NK-92 (cell line): ENCODE data around the gene TBC1D22A.

ENCODE experiments used
- DNase-seq: peaks from one replicate; lab custom pipeline; 2025; ENCODE audit not compliant: unreplicated experiment; lab: John Stamatoyannopoulos, UW

The TBC1D22A gene

DNA sequence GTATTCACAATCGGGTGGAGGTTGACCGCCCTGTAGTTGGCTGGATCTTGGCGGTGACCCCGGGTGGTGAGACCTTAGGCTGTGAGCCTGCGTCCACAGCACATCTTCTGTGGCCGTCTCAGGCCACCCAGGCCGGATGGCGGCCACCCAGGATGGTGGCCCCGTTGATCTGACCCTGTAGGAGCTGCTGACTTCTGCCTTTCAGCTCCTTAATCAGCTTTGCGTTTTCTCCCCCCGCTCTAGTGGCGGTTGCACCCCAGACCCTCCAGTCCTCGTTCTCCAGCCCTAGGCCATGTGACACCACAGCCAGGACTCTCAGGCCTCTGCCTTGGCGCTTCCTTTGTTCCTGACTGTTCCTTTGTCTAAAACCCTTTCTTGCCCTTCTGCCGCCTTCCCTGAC lies 244.0 kb downstream of the TBC1D22A start:
- no peak for DNase-seq

DNA sequence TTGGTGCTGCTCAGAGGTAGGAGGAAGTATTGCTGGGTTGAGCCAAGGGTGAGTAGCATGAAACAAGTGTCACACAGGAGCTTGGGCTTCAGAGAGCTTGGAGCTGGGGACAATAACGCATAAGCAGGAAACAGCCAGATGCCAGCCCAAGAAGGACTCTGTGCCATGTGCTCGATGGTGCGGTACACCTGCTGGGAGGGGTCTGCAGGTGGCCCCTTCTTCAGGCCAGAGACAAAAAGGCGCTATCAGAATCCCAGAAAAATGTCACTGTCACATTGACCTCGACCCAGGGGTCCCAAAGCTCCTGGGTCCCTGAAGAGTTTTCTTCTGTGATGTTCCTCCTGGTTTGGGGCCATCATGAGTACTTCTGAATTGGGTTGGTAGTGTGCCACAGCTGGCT lies 244.4 kb downstream of the TBC1D22A start:
- no peak for DNase-seq

DNA sequence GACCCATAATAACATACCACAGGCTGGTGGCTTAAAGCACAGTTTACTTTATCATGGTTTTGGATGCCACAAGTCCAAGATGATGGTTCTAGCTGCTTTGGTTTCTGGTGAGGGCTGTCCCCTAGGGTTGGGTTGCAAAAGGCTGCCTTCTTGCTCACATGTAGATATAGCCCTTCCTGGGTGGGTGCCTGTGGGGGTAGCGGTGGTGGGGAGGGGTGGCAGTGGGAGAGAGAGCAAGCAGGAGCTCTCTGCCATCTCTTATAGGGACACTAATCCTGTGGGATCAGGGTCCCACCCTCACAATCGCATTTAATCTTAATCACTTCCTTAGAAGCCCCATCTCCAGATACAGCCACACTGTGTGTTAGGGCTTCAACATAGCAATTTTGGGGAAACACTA lies 245.0 kb downstream of the TBC1D22A start:
- no peak for DNase-seq

DNA sequence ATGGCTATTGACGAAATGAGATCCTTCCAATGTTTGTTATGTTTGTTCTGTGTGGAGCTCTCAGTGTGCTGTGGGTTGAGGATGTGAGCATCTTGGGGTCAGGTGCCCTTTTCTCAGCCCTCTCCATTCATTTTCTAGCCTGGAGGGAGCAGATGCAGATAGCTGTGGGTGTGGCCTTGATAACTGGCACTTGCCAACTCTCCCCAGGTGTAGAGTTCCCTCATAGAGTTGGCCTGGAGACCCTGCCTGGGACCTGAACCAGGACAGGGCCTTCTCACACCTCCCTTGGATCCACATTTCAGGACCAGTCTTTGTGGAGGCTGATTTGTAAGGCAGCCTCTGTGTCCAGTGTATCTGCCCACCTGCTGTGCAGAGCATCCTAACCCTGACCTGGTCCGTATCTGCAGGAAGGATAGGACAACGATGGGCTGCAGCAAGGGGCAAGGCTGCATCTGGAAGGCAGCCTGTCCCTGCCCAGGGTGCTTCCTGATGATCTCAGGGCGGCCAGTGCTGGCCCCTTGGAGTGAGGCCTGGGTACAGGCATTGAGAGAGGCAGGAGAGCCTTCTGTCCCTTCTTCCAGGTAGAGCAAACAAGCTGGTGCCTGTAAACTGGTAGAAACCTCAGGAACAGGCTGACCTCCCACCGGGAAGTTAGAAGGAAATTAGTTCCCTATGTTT lies 245.9 kb downstream of the TBC1D22A start:
- DNase-seq: no peak

DNA sequence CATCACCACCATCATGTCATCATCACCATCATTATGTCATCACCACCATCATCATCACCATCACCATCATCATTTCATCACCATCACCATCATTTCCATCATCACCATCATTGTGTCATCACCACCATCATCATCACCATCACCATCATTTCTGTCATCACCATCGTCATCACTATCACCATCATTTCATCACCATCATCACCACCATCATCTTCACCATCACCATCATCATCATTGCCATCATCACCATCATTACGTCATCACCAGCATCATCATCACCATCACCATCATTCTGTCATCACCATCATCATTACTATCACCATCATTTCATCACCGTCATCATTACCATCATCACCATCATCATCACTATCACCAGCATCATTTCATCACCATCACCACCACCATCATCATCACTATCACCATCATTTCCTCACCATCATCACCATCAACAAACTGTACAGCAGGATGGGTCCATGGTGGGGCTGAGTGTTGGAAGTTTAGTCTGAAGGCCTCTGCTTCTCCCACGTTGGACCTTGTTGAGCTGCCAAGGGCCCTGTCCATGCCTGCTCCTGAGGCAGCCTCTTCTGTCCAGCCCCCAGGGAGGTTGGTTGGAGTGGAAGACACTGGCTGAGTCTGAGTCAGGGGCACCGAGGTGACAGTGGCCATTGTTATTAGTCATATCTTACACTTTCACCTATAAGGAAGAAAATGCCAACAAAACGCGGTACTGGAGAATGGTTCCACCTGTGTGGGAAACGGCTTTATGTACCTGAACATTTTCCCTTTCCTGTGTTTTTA lies 247.1 kb downstream of the TBC1D22A start:
- no peak for DNase-seq

DNA sequence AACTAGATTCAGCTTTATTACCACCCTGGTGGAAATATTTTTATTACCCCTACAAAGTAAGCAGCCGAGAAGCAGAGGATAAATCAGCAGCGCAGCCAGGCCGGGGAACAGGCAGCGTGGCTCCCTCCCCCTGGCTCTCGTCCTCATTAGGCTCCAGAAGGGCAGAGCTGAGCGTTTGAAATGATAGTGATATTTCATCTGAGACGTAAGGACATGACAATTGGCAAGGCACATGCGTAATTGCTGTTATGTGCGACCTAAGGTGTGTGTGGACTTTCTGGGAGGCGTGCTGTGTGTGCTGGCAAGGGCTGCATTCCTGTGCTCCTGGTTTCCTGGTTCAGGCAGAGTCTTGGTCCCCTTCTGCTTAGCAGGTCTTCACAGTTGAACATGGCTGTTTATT lies 247.8 kb downstream of the TBC1D22A start:
- no peak for DNase-seq

DNA sequence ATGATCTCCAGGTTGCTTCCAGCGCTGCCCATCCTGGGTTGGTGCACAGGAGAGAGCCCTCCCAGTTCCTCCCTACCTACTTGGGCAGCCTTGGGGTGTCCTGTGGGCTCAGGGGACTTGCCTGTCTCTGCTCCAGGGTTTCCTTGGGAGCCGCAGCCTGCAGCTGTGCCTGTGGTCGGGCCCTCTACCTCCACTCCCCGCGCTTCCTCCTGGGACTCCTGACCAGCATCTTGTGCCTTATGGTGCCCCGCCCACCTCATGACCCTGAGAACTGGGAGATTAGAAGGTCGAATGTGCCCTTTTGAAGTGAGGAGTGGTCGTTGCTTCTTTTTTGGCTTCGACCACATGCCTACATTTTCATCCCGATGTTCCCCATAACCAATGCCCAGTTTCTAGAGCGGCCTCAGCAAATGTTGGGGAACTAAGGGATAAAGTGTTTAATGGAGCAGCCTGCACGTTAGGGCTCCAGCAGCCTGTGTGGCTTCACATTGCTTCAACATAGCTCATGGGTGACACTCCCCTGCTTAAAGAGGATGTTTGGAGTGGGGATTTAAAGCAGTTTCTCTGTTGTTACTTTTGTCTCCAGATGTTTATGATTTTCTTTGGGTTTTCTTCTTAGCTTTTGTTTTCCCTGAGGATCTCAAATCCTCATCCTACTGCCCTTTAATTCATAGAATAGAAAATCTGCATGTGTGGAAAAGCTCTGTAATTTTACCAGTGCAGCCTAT lies 248.8 kb downstream of the TBC1D22A start:
- DNase-seq: no peak

DNA sequence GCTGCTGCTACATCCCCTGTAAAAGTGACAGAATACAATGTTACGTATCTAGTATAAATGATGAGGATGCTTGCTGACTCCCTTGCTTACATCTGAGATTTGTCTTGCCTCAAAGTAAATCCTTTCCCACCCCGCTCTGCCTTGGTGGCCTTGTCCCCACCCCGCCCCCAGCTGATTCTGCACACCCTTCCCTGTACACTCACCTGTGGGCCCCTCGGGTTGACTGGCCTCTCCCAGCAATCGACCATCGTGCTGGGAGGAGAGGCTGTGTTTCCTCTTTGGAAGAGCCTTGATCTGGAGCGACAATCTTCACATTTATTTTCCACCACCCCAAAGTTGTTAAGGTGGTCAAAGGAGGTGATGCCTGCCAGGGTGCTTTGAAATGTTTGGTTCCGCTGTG lies 249.4 kb downstream of the TBC1D22A start:
- no peak for DNase-seq

DNA sequence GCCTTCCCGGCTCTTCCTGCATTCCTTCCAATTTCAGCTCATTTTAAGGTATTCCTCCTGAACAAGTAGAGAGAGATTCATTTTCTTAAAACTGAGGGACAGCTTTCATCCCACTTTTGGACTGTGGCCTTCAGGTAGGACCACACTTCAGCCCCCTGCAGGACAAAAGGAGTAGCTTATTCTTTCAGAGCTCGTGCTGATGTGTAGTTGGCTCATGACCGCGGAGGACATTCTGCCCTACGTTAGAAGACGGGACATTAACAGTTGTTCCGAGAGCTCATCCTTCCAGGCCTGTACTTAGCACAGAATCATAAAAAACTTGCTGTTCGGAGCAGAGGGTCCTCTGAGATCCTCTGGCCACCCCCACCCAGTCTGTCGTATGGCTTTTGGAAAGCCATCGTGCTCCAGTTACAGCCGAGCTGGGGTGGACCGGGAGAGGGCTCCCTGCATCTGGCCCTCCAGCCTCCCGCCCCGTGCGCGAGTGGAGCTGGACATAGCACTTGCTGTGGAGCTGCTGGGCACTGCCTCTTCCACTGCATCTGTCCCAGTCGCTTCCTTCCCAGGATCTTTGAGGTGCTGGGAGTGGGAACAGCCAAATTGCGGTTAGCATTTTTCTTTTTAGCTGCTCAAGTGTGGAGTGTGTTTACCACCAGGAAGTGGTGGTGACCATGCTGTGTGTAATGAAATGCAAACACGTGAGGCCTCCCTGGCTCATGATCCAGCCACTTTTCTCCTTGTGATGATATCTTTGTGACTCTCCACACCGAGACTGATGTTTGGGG lies 250.3 kb downstream of the TBC1D22A start:
- no peak for DNase-seq

DNA sequence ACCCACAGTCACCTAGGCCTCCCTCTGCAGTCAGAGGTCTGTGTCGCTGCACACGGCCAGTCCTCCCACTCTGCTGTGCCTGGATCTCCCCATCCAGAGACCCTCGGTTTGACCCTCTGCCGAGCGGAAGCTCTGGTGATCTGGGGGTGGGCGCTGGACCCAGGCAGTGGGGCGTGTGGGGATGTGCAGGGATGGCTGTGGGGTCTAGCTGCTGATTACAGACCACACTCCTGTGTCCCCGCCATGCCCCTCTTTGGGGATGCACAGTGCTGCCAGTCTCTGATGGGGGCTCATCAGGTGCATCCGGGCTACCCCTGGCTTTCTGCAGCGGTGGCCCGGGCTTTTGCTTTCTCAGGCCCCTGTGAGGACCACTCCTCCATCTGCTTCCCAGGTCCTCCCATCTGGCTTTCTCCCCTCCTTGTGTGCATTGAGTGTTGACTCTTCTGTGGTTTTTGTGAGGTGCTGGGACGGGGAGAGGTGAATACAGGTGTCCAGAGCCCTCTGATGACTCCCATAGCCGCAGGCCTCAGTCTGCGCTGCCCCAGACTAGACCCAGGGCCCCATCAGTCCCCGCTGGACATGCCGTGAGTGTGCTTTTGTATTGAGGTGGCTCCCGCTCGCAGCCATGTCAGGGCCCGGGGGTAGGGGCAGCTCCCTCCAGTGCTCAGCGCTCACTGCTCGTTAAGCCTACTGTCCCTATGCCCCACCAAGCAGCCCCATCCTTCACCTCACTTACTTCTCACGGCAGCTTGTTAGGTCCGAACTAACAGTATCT lies 251.6 kb downstream of the TBC1D22A start:
- no peak for DNase-seq

DNA sequence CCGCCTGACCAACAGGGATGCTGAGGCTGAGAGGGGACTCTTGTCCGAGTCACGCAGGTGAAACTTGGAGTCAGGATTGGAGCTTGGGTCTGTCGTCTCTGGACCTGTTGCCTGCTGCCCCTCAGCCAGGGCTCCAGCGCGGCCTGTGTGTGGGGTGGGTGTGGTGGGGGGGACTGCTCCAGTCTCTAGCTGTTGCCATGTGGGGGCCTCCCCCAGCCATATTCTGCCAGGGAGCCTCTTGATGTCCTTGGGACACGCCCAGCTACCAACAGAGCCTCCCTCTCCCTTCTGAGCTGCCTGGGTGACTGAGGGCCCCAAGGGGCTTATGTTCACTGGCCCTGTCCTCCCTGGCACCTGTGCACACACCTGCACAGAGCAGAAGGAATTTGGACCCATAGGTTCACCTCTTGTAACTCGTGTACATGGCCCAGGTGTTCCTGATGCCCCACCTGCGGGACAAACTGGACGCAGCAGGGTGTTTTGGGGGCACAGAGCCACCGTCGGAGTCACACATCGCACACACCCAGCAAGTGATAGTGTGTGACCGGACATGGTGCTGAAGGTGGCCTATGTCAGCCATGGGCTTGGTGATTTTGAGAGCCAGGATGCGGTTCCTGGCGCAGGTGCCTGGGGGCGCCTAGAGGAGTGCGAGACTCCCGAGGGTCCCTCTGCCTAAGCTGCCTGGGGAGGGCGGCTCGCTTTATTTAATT lies 252.3 kb downstream of the TBC1D22A start:
- no peak for DNase-seq

DNA sequence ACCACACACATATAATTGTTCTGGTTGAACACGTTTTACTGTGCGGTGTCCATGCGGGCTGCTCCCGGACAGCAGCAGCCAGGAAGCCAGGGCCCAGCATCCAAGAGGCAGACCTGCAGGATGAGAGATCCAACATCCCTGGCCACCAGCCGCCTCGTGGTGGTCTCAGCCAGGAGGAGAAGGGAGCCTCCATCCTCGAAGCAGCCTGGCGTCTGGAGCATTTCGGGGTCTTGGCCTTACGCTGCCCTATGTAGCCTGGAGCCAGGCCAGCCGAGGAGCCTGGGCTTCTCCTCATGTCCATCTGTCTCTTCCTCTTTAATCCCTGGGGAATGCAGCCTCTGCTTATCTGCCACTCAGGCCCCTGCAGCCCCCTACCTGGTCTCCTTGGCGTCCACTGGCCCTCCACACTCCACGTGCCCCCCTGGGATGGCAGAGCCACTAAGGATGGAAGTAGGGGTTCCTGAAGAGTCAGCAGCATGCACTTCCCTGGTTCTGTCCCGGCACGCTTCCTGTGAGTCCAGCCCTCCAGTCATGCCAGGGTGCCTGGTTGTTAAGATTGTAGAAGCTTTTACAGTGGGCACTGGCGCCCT lies 253.2 kb downstream of the TBC1D22A start:
- DNase-seq: no peak

DNA sequence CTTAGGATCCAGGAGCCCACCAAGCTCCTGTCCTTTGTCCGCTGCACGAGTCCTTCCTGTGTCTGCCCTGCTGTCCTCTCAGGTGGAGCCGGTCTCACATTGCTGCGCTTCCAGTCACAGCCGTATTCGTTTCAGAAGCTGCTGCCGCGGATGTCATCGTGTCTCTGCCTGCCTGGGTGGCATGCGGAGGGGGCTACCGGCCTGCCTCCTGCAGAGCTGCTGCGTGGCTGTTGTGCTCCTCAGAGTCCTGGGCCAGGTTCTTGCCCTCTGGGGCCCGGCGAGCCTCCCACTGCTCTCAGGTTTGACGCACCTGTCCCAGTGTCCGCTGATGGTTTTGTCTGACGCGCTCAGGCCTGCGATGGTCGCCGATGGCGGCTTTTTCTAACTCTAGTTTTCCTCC lies 254.2 kb downstream of the TBC1D22A start:
- no peak for DNase-seq

DNA sequence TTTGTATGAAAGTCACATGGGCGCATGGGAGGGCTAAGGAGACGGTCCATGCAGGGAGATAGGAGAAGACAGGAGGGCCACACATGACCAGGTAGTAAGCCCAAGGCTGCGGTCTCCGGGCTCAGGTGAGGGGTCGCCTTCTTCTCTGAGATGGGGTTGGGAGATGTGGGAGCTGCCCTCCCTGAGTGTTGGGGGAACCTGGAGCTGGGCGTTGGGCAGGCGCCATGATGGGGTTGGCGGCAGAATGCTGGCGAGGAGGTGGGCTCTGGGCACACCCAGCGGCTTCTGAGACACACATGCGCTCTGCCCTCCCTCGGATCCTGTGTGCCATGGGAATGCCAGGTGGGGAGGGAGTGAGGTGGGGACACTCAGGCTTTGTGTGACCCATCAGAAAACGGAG lies 254.8 kb downstream of the TBC1D22A start:
- DNase-seq: no peak

DNA sequence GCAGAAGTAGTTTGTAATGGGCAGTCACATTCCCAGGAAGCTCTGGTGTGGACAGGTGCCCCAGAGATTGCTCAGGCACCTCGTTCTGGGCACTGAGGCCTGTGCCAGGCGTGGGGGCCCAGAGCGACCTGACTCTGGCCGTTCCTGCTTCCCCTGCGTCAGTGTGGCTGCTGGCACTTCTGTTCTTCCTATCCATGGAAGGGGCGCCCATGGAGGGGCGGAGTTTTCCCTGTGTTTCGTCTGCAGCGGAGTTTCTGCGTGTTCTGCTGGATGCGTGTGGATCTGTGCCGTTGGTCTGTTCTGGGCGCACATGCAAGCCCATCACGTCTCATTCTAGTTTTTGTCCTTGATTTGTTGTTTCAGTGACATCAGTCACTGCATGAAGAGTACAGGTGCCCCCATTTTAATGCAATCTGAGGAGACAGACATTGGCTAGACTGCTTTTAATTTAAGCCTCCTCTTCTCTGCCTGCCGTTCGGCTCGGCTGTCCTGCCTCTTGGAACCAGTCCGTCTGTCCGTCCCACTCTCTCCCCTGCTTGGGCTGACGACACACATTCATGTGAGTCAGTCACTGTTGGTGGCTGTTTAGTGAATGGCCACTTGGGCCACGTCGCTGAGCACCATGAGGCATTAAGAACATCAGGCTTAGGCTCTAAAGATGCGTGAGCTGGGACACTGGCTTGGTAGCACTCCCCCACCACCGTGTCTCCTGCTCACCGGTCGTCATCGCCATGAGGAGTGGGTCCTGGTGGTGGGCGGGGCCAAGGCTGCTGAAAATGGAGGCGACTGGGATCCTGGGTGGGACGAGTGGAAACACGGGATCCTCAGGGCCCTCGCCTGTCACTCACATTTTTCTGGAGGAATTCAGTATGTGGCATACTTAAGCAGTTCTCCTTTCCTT lies 255.8 kb downstream of the TBC1D22A start:
- no peak for DNase-seq

DNA sequence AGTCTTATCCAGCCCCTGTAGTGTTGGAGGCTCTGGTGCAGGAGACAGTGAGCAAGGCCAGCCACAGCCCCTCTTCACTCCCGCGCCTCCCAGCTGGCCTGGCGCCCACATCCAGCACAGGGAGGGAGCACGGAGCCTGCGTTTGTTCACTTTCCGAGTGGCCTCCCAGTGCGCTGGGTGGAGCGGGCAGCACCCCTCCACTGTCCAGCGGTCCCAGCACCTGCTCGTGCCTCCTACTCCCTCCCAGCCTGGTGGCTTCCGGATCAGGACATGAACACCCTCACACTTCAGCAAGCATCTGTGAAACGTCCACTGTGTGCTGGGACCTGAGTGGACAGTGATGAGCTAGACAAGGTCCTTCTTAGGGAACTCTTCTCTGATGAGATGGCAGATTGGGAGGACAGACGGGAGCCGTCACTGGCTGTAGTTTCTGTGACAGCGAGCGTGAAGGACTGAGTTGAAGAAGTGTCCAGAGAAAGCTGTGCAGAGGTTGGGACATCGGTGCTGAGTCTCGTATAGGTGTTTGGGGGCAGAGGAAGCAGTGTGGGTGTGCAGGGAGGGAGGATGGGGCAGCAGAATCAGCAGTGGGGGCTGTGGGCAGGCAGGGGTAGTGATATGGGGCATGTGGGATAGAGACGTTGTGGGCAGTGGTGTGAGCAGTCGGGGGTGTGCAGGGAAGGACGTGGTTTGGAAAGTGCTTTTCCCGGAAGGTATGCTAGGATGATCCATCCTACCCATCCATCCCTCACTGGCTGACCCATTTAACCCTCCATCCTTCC lies 256.8 kb downstream of the TBC1D22A start:
- DNase-seq: no peak

DNA sequence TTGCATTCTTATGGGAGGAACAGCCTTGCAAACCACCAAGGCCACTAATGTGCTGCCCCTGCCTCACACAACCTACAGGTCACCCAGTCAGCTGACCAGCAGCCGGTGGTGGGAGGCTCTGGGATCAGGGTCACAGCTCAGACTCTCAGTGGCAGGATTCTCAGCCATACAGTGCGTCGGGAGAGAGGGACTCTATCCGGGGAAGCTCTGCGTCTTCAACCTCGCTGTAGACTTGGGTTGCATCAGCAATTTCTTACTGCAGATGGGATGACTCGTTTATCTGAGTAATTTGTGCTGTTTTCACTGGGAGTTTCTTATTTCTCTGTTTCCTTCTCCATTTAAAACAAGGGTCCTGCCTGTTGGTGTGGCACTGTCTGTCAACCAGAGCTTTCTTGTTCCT lies 257.7 kb downstream of the TBC1D22A start:
- DNase-seq: no peak
